ELR (cell line): ENCODE measurements around the gene RHOXF2B.
A peak's percentile ranks its signal among the peaks of the same experiment; 100 is the strongest.
"Not testable (repeated sequence)": the region's sequence is repeated elsewhere in the genome, so short reads cannot be mapped to it uniquely, and the experiment has no call there.

Experiments
- DNase-seq: peaks from one replicate; pipeline ENCODE4 v3.0.0-alpha.2; 2015; ENCODE audit warnings: low read depth

Gene RHOXF2B

GRCh38 chrX:120077590-120077989 lies at the start of gene RHOXF2B:
Gene RHOXF2B, minus strand, starts transcription at chrX:120077690. Its CDS starts 138 bp downstream, at chrX:120077552.
- DNase-seq, result not testable (repeated sequence)

GRCh38 chrX:120125444-120125843 lies 48.0 kb upstream of the RHOXF2B start:
- no peak for DNase-seq

GRCh38 chrX:120120223-120120622 lies 42.7 kb upstream of the RHOXF2B start:
- peak; percentile 16 for DNase-seq

GRCh38 chrX:120115438-120115963 lies 38.0 kb upstream of the RHOXF2B start, which contains the start of gene RHOXF1:
Gene RHOXF1, minus strand, starts transcription at chrX:120115913. Its CDS starts 51 bp downstream, at chrX:120115862.
- DNase-seq, result no peak

GRCh38 chrX:120111611-120112010 lies 34.1 kb upstream of the RHOXF2B start:
- DNase-seq, result no peak

DNA sequence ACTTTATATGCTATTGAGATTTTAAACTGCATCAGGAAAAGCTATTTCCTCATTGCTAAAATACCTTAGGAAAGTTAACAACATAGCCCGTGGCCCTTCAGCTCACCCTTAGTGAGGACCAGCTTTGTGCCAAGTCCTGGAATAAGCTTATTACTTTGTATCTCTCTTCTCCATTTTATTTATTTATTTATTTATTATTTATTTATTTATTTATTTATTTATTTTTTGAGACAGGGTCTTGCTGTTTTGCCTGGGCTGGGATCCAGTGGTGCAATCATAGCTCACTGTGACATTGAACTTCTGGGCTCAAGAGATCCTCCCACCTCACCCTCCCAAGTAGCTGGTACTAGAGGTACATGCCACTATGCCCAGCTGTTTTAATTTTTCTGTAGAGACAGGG lies 31.9 kb upstream of the RHOXF2B start:
- no peak for DNase-seq

GRCh38 chrX:120104707-120105106 lies 27.2 kb upstream of the RHOXF2B start:
- not testable (repeated sequence) for DNase-seq

DNA sequence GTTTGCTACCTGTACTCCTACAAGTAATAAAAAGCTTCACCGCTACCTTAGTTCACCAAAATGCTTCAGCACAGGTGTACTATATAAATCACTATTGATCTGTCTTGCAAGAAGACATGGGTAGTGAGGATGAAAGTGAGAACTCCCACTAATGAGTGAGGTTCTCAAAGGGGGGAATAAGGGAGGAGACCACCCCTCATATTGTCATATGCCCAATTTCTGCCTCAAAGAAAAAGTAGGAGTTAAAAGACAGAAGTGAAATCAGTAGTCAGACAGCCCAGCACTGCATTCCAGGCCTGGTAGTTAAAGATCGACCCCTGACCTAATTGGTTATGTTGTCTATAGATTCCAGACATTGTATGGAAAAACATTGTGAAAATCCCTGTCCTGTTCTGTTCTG lies 23.6 kb upstream of the RHOXF2B start:
- not testable (repeated sequence) for DNase-seq

- DNase-seq, result no peak
Measured at GRCh38 chrX:120090208-120090607, 12.7 kb upstream of the RHOXF2B start.

- no peak for DNase-seq
Measured at GRCh38 chrX:120087289-120088017, 10.0 kb upstream of the RHOXF2B start.

DNA sequence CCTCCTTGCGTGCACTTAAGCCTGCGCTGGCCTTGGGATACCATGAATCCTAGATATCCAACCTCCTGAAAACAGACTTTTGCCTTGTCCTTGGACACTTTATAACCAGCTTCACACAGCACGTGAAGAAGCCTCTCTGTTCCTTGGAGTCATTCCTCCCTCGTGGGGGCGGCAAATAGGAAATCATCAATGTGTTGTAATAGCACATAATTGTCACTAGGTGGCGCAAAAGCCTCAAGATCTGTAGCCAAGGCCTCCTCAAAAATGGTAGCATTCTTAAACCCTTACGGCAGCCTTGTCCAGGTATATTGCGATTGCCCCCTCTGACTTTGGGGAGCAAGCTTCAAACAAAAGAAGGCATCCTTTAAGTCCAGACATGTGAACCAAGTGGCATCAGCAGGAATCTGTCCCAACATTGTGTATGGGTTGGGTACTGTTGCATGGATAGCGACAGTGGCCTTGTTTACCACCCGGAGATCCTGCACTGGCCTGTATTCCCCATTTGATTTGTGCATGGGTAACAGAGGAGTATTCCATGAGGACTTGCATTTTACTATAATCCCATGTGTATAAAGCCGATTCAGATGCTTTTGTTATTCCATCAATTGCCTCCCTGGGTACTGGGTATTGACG lies 8.2 kb upstream of the RHOXF2B start:
- DNase-seq, result not testable (repeated sequence)

GRCh38 chrX:120066169-120066568 lies 11.3 kb downstream of the RHOXF2B start:
- DNase-seq, result not testable (repeated sequence)

GRCh38 chrX:120042712-120043111 lies 34.8 kb downstream of the RHOXF2B start:
- DNase-seq, result not testable (repeated sequence)

DNA sequence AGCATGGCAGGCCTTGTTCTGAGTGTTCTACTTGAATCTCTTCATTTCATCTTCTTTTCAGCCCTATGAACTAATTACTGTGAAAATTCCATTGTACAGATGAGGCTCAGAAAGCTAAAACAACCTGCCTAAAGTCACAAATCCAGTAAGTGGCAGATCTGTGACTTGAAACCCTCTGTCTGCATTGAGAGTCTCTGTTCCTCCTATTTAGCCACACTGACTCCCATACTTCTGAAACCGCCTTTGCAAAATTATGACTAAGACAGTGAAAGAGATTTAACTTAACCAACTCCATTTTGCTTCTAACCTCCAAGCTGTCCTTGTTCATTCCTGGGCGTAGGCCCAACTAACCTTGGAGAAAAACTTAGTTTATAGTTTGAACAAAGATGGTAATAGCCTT lies 35.2 kb downstream of the RHOXF2B start:
- DNase-seq, result not testable (repeated sequence)

- not testable (repeated sequence) for DNase-seq
Measured at GRCh38 chrX:120040176-120040575, 37.3 kb downstream of the RHOXF2B start.

- not testable (repeated sequence) for DNase-seq
Measured at GRCh38 chrX:120039087-120039733, 38.3 kb downstream of the RHOXF2B start.

DNA sequence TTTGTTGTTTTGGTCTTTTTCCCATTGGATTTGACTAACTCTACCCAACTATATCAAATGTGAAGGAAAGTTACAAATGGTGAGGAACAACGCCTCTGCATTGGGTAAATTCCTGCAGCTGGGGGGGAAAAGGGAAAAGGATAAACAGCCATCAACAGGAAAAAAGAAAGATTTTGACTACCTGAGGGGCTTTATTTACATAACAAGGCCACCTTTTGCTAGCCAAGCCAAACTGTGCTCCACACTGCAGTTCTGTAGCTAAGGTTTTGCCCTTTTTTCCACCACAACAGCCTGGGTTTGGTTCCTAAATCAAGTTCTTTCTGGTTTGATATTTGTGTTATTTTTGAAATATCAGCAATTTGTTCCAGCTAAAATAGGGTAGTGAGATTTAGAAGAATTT lies 40.8 kb downstream of the RHOXF2B start:
- no peak for DNase-seq

DNA sequence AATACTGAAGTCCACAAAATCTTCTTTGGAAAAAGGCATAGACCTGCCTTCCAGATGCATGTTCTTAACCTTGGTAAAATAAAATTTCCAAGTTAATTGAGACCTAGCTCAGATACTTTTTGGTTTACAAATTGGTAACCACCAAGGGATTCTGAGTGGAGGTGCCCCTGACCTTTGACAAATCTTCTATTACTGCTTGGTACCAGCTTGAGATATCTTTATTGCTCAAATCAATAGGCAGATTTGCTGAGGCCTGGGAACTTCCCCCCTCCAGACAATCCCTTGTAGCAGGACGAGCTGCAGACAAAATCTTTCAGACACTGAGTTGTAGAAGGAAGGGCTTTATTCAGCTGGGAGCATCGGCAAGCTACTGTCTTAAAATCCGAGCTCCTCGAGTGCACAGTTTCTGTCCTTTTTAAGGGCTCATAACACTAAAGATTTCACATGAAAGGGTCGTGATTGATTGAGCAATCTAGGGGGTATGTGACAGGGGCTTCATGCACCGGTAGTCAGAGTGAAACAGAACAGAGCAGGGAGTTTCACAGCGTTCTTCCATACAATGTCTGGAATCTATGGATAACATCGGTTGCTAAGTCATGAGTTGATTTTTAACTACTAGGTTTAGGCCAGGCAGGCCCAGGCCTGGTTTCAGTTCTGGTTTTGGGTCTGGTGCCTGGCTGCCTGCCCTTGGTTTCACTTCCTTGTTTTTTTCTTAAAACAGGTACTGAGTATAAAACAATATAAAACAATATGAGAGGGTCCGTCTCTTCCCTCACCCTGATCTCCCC lies 41.8 kb downstream of the RHOXF2B start:
- not testable (repeated sequence) for DNase-seq

- no peak for DNase-seq
Measured at GRCh38 chrX:120029354-120029753, 48.1 kb downstream of the RHOXF2B start.

- DNase-seq, result no peak
Measured at GRCh38 chrX:120023259-120023658, 54.2 kb downstream of the RHOXF2B start.

- no peak for DNase-seq
Measured at GRCh38 chrX:120022763-120023162, 54.7 kb downstream of the RHOXF2B start.
